ENCODE measurements around the gene BCAM.
"Not testable (repeated sequence)": the region's sequence is repeated elsewhere in the genome, so short reads cannot be mapped to it uniquely, and the experiment has no call there.

The BCAM gene

DNA sequence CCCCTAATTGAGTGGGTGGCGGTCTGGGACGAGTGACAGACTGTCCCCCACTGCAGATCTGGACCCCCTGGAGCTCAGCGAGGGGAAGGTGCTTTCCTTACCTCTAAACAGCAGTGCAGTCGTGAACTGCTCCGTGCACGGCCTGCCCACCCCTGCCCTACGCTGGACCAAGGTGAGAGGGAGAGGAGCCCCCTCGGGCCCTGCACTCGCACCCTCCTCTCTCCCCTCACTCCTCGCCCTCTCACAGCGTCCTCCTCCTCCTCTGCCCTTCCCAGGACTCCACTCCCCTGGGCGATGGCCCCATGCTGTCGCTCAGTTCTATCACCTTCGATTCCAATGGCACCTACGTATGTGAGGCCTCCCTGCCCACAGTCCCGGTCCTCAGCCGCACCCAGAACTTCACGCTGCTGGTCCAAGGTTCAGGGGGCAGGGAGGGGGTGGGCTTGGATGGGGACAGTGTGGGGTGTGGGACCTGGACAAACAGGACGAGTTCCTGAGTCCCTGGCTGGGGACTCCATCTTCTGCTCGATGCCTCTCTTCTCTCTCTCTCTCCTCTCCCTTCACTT lies 9.6 kb downstream of the BCAM start:
- DNase-seq: no peak

- no peak for DNase-seq
These were observed 10.4 kb downstream of the BCAM start for GRCh38 chr19:44819246-44819832.

DNA sequence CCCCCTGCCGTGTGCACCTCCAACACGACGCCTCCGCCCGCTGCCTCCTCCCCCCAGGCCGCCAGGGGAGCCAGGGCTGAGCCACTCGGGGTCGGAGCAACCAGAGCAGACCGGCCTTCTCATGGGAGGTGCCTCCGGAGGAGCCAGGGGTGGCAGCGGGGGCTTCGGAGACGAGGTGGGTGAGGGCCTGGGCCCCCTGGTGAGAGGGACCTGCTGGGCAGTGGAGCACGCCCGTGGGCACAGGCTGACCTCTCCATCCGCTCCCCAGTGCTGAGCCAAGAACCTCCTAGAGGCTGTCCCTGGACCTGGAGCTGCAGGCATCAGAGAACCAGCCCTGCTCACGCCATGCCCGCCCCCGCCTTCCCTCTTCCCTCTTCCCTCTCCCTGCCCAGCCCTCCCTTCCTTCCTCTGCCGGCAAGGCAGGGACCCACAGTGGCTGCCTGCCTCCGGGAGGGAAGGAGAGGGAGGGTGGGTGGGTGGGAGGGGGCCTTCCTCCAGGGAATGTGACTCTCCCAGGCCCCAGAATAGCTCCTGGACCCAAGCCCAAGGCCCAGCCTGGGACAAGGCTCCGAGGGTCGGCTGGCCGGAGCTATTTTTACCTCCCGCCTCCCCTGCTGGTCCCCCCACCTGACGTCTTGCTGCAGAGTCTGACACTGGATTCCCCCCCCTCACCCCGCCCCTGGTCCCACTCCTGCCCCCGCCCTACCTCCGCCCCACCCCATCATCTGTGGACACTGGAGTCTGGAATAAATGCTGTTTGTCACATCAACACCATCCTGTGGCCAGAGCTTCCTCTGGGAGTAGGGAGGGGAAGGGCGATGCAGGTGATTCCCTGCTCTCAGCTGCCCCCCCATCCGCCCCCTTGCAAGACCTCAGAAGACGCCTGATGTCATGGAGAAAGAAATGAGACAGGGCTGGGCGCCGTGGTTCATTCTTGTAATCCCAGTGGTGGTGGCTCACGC lies 12.0 kb downstream of the BCAM start:
- no peak for DNase-seq

DNA sequence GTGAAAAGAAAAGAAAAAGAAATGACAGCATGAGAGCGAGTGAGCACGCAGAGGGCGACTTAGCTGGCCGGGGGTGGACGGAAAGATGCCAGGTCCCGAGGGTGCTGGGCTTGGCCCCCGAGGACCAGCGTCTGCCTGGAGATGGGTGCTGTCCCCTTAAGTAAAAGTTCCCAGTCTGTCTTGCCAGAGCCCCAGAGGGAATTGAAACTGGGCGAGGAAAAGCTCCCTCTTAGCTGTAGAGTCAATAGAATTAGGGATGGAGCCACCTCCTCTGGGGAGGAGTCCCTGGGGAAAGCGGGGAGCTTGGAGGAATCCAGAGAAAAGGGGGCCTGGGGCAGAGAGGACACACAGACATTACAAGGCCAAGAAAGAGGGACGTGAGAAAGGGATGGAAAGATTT lies 13.3 kb downstream of the BCAM start:
- DNase-seq: no peak

DNA sequence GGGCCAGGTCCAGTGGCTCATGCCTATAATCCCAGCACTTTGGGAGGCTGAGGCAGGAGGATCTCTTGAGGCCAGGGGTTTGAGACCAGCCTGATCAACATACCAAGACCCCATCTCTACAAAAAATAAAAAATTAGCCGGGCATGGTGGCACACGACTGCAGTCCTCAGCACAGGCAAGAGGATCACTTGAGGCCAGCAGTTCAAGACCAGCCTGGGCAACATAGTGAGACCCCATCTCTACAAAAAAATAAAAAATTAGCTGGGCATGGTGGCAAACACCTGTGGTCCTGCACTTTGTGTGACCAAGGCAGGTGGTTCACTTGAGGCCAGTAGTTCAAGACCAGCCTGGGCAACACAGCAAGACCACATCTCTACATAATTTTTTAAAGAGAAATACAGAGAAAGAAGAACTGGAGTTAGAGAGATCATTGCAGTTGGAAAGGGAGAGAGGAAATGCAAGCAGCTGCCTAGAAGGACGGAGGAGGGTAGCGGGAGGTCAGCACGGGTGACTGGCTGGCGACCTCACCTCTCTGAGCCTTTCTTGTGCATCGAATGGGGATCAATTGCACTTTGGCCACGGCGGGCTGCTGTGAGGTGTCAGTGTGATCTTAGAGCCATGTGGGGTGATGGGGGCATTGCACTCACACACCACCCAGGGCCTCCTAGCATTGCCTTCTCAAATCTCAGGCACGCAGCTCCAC lies 13.9 kb downstream of the BCAM start:
- DNase-seq: no peak

- no peak for DNase-seq
These were observed 14.4 kb downstream of the BCAM start for GRCh38 chr19:44823373-44823698.

GRCh38 chr19:44824761-44825160 lies 15.9 kb downstream of the BCAM start:
- DNase-seq: no peak

GRCh38 chr19:44832875-44833274 lies 24.0 kb downstream of the BCAM start:
- DNase-seq: not testable (repeated sequence)

DNA sequence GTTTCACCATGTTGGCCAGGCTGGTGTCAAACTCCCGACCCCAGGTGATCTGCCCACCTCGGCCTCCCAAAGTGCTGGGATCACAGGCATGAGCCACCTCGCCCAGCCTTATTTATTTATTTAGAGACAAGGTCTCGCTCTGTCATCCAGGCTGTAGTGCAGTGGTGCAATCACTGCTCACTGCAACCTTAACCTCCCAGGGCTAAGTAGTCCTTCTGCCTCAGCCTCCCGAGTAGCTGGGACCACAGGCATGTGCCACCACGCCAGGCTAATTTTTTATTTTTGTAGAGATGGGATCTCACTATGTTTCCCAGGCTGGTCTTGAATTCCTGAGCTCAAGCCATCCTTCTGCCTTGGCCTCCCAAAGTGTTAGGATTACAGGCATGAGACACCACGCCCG lies 25.5 kb downstream of the BCAM start:
- DNase-seq: not testable (repeated sequence)

DNA sequence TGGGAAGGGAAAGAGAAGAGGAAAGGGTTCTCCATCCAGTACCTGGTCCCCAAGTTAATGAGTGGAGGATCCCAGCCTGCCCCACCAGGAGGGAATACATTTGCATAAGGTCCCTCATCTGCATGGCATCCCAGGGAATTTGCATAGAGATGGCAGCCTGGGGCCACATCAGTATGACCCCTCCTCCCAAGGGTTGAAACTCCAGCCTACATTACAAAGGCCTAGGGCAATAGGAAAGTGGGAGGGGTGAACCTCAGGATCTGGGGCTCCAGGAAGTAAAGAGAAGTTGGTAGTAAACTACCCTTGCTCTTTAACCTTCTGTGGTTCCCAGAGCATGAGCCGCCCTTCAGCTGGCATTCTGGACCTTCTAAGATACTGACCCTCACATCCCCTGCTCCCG lies 30.4 kb downstream of the BCAM start:
- DNase-seq: no peak

- DNase-seq: no peak
These were observed 31.9 kb downstream of the BCAM start for GRCh38 chr19:44840811-44841210.

GRCh38 chr19:44841231-44841630 lies 32.3 kb downstream of the BCAM start:
- no peak for DNase-seq

DNA sequence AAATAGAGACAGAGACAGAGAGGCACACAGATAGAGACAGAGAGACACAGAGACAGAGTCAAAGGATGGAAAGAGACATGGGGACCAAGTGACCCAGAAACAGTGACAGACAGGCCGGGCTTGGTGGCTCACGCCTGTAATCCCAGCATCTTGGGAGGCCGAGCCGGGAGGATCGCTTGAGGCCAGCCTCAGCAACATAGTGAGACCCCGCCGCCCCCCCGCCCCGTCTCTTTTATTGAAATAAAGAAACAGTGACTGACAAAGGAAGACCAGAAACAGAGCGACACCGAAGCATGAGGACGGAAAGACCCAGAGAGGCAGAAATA lies 36.3 kb downstream of the BCAM start:
- no peak for DNase-seq

DNA sequence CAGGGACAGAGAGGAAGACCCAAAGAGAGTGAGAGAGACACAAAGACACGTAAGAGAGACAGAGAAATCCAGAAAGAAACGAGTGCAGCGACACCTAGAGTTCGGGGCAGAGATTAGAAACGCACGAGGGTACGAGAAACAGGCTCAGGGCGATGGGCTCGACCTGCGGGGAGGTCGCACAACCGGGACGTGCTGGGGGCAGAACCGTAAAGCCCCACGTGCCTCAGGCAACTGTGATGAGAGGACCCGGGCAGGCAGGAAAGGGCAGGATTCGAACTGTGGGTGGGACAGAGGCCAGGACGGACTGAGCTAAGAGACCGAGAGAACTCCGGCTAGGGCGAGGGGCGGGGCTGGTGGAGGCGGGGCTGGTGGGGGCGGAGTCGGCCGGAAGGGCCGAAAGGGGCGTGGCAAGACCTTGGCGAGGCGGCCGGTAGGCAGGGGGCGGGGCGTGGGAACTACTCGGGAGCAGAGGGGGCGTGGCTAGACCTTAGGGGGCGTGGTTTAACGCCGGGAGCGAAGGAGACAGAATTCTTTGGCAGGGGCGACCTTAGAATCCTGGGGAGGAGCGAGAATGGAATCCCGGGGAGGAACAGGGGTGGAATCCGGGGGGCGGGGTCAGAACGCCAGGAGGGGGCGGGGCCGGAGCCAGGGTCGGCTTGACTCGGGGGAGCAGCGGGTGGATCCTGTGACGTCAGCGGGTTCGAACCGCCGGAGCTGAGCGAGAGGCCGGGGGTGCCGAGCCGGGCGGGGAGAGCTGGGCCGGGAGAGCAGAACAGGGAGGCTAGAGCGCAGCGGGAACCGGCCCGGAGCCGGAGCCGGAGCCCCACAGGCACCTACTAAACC lies 36.9 kb downstream of the BCAM start, which contains the start of gene NECTIN2:
TSS of gene NECTIN2 (plus strand) at position 686 of the 843 bp plus-strand sequence. CDS start 229 bp downstream, outside the sequence.
- peak; percentile 99 for DNase-seq

GRCh38 chr19:44846455-44847143 lies 37.7 kb downstream of the BCAM start:
- no peak for DNase-seq

- no peak for DNase-seq
These were observed 38.5 kb downstream of the BCAM start for GRCh38 chr19:44847144-44848035.

DNA sequence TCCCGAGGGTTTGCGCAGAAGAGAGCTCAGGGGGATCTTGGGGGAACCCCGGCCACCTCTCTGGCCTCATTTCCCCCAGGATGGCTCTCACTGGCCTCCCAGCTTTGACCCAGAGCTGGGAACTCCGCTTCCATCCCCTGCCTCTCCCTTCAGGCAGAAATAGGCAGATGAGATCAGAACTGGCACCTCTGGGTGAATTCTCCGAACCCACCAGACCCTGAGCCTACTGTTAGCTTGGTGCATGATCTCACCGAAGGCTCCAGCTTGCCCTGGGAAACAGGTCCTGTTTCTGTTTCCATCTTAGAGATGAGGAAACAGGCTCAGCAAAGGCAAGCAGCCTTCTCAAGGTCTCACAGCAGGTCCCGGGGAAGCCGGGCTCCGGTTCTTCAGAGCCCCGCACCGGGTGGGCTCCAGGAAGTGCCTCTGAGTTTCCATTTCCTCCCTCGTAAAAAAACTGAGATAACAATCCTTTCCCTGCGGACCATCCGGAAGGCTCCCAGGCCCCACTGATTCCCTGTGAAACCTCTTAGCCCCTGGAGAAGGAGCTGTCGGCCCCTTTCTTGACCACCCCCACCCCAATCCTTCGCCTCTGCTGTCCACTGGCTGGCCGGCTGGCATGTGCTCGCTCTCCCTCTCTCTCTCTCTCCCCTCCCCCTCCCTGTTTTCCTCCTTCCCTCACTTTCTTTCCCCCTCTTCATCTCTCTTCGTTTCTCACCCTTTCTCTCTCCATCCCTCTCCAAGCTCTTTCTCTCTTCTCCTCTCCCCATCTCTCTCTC lies 39.3 kb downstream of the BCAM start:
- DNase-seq: no peak

DNA sequence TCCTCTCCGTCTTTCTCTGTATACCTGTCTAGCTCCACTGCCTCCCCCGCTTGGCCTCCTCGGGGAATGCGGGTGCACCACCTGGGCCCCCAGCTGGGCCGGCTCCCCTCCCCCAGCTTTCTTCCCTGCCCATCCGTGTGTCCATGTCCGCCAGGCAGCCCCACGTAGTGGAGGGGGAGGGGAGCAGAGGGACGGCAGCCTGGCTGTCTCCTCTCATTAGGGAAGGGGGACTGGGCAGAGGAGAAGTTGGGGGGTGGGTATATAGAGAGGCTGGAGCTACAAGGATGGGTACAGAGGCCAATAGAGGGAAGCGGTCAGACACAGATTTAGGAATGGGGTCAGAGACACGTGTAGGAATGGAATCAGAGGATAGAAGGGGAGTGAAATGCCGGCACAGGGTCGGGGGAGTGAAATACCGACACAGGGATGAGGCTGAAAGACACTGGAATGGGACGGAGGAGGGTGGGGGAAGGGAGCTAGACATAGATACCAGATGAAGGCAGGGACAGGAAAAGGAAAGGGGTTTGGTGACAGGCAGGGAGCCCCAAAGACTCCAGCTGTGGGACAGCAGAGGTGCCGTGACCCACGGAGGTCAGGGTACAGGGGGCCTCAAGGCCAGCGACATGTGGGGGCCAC lies 40.0 kb downstream of the BCAM start:
- no peak for DNase-seq

DNA sequence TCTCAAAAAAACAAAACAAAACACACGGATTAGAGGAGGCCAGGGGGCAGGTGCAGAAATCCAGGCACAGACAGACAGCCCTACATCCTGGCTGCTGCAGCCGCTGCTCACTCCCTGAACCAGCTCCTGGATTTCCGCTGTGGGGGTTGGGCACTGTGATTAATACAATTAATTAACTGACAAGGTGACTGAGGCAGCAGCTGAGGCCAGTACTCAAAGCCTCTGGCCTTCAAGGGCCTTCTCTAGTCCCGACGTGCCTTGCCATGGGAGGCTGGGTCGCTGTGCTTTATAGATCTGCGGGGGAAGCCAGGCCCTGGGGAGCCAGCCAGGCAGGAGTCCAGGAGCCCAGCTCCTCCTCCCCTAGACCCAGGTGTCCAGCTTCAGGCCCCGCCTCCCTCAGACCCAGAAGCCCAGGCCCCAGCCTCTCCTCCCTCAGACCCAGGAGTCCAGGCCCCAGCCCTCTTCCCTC lies 41.8 kb downstream of the BCAM start:
- DNase-seq: no peak
